ENCODE results near the gene EMP3.
"Not testable (repeated sequence)": the region's sequence is repeated elsewhere in the genome, so short reads cannot be mapped to it uniquely, and the experiment has no call there.

EMP3 gene

DNA sequence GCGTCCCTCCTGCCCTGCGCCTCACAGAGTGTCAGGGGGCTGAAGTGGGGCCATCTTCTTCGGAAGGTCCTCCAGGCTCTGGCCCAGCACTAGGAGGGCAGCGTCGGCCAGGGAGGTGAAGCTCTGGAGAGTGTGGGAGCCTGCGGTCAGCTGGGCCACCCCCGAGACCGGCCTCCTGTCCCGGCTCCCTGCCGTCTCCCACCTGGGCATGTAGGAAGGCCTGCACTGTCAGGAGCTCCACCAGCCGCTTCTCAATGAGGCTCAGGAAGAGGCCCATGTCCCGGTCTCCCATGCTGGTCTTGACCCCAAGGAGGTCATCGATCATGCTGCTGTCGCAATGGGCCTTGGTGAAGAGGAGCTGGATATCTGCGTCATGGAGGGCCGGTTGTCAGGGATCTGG lies 27.4 kb upstream of the EMP3 start:
- H3K4me3 ChIP-seq (ENCODE audit: low read depth, low read length), result no peak overlapping the region
- H3K9ac ChIP-seq (ENCODE audit: low read depth, low read length), result no peak overlapping the region
- H3K36me3 ChIP-seq (ENCODE audit: control insufficient read depth, insufficient read depth, low read length), result no peaks in the 10 kb centered on the region
- no peaks in the 10 kb centered on the region for H3K27me3 ChIP-seq (ENCODE audit: control insufficient read depth, insufficient read depth, low read length)
- H3K4me1 ChIP-seq (ENCODE audit: control insufficient read depth, insufficient read depth, low read length), result no peaks in the 10 kb centered on the region
- H3K9me3 ChIP-seq (ENCODE audit: control insufficient read depth, insufficient read depth, low read length), result no peaks in the 10 kb centered on the region

DNA sequence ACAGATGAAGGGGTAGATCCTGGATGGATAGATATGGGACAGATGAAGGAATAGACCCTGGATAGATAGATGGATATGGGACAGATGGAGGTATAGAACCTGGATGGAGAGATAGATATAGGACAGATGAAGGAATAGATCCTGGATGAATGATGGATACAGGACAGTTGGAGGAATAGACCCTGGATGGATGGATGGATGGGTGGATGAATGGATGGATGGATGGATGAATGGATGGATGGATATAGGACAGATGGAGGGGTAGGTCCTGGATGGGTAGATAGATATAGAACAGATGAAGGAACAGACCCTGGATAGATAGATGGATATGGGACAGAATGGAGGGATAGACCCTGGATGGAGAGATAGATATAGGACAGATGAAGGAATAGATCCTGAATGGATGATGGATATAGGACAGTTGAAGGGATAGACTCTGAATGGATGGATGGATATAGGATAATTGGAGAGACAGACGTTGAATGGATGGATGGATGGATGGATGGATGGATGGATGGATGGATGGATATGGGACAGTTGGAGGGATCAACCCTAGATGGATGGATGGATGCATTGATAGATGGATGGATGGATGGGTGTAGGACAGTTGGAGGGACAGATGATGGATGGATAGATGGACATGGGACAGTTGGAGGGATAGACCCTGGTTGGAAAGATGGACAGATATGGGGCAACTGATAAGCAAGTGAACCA lies 23.3 kb upstream of the EMP3 start:
- no peaks in the 10 kb centered on the region for H3K27me3 ChIP-seq (ENCODE audit: control insufficient read depth, insufficient read depth, low read length)

DNA sequence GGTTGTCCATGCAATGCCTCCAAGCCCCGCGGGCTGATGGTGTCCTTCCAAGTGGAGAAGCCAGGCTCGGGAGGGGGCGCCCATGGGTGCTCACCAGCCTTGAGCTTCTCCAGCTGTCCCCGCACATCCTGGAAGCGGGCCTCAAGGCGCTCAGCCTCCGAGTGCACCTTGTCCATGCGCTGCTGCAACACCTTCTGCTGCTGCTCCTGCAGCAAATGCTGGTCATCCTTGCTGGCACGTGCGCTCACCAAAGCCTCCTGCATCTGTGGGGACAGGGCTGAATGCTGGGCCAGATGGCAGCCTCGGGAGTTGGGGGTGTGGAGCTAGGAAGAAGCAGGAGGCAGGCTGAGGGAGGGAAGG lies 22.8 kb upstream of the EMP3 start:
- no peaks in the 10 kb centered on the region for H3K36me3 ChIP-seq (ENCODE audit: control insufficient read depth, insufficient read depth, low read length)
- H3K9me3 ChIP-seq (ENCODE audit: control insufficient read depth, insufficient read depth, low read length), result no peaks in the 10 kb centered on the region
- no peaks in the 10 kb centered on the region for H3K4me1 ChIP-seq (ENCODE audit: control insufficient read depth, insufficient read depth, low read length)

More for the DNA sequence above, 23.3 kb upstream of the EMP3 start:
- H3K9ac ChIP-seq (ENCODE audit: low read depth, low read length), result no peak overlapping the region
- H3K36me3 ChIP-seq (ENCODE audit: control insufficient read depth, insufficient read depth, low read length), result no peaks in the 10 kb centered on the region
- H3K4me3 ChIP-seq (ENCODE audit: low read depth, low read length), result no peak overlapping the region
- H3K4me1 ChIP-seq (ENCODE audit: control insufficient read depth, insufficient read depth, low read length), result no peaks in the 10 kb centered on the region
- no peaks in the 10 kb centered on the region for H3K9me3 ChIP-seq (ENCODE audit: control insufficient read depth, insufficient read depth, low read length)

DNA sequence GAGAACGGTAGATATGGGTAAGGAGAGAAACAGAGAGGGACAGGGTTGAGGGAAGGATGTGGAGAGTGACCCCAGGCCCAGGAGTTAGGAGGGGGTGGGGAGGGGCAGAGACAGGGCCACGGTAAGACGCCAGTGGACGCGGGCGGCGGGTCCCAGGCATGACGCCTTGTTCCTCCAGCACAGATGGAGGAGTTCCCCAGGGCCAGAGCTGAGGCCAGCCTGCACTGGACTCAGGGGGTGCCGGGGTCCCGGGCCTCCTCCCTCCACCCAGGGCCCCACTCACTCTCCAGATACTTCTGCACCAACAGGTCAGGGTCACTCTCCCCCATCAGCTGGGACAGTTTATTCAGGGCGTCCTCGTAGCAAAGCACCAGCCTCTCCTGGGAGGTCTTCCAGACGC lies 22.0 kb upstream of the EMP3 start:
- Histone ChIP-seq H3K9ac (ENCODE audit: low read depth, low read length) (no peak overlapping the region), H3K27me3 (ENCODE audit: control insufficient read depth, insufficient read depth, low read length) (no peaks in the 10 kb centered on the region), H3K36me3 (ENCODE audit: control insufficient read depth, insufficient read depth, low read length) (no peaks in the 10 kb centered on the region), H3K4me1 (ENCODE audit: control insufficient read depth, insufficient read depth, low read length) (no peaks in the 10 kb centered on the region), H3K4me3 (ENCODE audit: low read depth, low read length) (no peak overlapping the region), H3K9me3 (ENCODE audit: control insufficient read depth, insufficient read depth, low read length) (no peaks in the 10 kb centered on the region)

More for the DNA sequence above, 22.8 kb upstream of the EMP3 start:
- Histone ChIP-seq H3K4me3 (ENCODE audit: low read depth, low read length) (no peak overlapping the region), H3K9ac (ENCODE audit: low read depth, low read length) (no peak overlapping the region), H3K27me3 (ENCODE audit: control insufficient read depth, insufficient read depth, low read length) (no peaks in the 10 kb centered on the region)

DNA sequence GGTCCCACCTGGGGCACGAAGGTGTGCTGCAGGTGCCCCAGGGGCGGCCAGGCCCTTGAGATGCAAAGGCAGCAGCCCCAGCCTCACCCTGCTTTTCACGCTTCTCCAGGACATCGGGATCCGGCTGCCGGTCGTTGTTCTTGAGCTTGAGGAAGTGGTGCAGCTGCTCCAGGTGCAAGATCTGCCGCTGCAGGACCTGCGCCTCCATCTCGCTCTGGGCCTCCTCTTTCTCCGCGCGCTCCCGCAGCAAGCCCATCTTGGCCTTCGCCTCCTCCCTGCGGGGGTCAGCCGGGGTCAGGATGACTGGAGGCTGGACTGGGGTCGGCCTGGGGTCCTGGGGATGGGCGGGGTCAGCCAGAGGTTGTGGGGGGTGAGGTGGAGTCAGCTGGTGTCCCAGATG lies 21.5 kb upstream of the EMP3 start:
- Histone ChIP-seq H3K27me3 (ENCODE audit: control insufficient read depth, insufficient read depth, low read length) (no peaks in the 10 kb centered on the region), H3K4me3 (ENCODE audit: low read depth, low read length) (no peak overlapping the region), H3K4me1 (ENCODE audit: control insufficient read depth, insufficient read depth, low read length) (no peaks in the 10 kb centered on the region), H3K36me3 (ENCODE audit: control insufficient read depth, insufficient read depth, low read length) (no peaks in the 10 kb centered on the region), H3K9ac (ENCODE audit: low read depth, low read length) (no peak overlapping the region), H3K9me3 (ENCODE audit: control insufficient read depth, insufficient read depth, low read length) (no peaks in the 10 kb centered on the region)

DNA sequence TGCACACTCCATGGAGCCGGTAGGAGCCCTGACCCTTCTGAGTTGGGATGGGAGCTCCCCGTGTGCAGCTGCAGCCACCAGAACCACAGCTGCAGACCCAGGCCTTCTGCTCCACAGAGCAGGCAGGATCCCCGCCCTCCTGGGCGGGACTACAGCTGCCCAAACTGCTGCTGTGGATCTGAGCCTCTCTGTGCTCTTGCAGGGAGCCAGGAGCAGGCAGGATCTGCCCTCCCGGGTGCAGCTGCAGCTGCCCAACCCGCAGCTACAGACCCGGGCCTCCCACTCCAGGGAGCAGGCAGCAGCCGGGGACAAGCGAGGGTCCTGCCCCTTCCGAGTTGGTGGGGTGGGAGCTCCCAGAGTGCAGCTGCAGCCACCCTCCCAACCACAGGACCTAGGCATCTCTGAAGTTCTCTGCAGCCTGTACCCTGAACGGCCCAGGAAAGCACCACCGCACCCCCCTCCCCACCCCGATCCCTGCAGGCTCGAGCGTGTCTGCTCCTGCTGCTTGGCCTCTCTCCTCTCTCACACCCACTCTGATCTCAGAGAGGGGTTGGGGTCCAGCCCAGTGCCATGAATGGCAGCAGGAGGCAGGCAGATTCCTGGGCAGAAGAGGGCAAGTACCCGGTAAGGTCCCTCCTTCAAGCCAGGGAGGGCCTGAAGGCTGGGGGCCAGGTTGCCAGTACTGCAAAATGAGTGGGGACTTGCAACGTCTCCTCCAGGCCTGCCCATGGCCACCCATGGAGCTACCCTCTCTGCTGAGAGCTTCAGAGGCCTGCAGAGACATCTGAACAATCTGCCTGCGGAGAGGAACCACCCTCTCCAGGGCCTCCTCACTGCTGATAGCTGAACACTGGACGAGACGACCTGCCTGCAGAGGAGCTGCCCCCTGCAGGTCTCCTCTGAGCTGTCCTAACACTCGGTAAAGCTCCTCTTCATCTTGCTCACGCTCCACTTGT lies 16.4 kb upstream of the EMP3 start:
- no peaks in the 10 kb centered on the region for H3K27me3 ChIP-seq (ENCODE audit: control insufficient read depth, insufficient read depth, low read length)
- H3K4me1 ChIP-seq (ENCODE audit: control insufficient read depth, insufficient read depth, low read length), result no peaks in the 10 kb centered on the region
- no peak overlapping the region for H3K9ac ChIP-seq (ENCODE audit: low read depth, low read length)
- H3K9me3 ChIP-seq (ENCODE audit: control insufficient read depth, insufficient read depth, low read length), result no peaks in the 10 kb centered on the region
- no peaks in the 10 kb centered on the region for H3K36me3 ChIP-seq (ENCODE audit: control insufficient read depth, insufficient read depth, low read length)
- H3K4me3 ChIP-seq (ENCODE audit: low read depth, low read length), result no peak overlapping the region

DNA sequence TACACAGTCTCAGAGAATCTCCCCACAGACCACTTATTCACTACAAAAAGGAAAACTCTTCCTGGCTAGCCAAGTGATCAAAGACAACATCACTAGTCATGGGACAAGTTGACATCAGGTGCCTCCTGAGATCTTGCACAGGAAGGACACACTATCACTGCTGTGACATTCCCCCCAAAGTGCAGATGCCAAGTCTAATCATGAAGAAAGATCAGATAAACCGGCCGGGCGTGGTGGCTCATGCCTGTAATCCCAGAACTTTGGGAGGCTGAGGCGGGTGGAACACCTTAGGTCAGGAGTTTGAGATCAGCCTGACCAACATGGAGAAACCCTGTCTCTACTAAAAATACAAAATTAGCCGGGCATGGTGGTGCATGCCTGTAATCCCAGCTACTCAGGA lies 15.6 kb upstream of the EMP3 start:
- not testable (repeated sequence) for H3K36me3 ChIP-seq (ENCODE audit: control insufficient read depth, insufficient read depth, low read length); H3K27me3 ChIP-seq (ENCODE audit: control insufficient read depth, insufficient read depth, low read length); H3K9me3 ChIP-seq (ENCODE audit: control insufficient read depth, insufficient read depth, low read length); H3K9ac ChIP-seq (ENCODE audit: low read depth, low read length); H3K4me1 ChIP-seq (ENCODE audit: control insufficient read depth, insufficient read depth, low read length); H3K4me3 ChIP-seq (ENCODE audit: low read depth, low read length)

DNA sequence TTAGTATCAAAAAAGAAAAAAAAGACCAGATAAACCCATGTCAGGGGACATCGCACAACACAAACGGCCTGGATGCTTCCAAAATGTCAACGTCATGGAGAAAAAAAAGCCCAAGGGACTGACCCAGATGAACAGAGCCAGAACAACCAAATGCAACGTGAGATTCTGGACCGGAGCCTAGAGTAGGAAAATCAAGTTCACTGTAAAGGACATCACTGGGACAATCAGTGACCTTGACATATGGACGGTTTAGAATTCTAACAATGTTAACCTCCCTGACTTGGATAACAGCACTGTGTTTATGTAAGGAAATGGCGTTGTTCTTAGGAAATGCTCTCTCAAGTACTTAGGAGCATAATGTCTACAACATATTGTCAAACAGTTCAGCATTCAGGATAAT lies 15.1 kb upstream of the EMP3 start:
- Histone ChIP-seq H3K9me3 (ENCODE audit: control insufficient read depth, insufficient read depth, low read length) (no peaks in the 10 kb centered on the region), H3K27me3 (ENCODE audit: control insufficient read depth, insufficient read depth, low read length) (no peaks in the 10 kb centered on the region), H3K4me3 (ENCODE audit: low read depth, low read length) (no peak overlapping the region), H3K36me3 (ENCODE audit: control insufficient read depth, insufficient read depth, low read length) (no peaks in the 10 kb centered on the region), H3K4me1 (ENCODE audit: control insufficient read depth, insufficient read depth, low read length) (no peaks in the 10 kb centered on the region), H3K9ac (ENCODE audit: low read depth, low read length) (no peak overlapping the region)

DNA sequence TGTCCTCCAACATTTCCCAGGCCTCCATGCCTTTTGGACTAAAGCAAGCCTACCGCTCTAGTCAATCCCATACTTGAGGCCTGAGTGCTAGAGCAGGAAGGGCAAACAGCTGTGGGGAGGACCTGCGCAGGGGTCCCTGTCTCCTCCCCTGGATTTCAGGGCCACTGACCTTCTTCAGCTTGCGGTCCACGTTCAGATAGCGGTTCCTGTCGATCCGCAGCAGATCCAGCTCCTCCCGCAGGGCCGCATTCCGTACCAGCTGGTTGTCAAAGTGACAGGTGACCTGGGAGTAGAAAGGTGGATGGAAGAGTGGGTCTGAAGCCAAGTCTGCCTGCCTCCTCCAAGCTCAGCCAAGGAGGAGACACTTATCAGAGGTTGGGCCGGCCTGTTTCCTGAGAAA lies 14.0 kb upstream of the EMP3 start:
- no peaks in the 10 kb centered on the region for H3K36me3 ChIP-seq (ENCODE audit: control insufficient read depth, insufficient read depth, low read length)
- H3K4me3 ChIP-seq (ENCODE audit: low read depth, low read length), result no peak overlapping the region
- no peaks in the 10 kb centered on the region for H3K27me3 ChIP-seq (ENCODE audit: control insufficient read depth, insufficient read depth, low read length)
- no peaks in the 10 kb centered on the region for H3K9me3 ChIP-seq (ENCODE audit: control insufficient read depth, insufficient read depth, low read length)
- H3K4me1 ChIP-seq (ENCODE audit: control insufficient read depth, insufficient read depth, low read length), result no peaks in the 10 kb centered on the region
- H3K9ac ChIP-seq (ENCODE audit: low read depth, low read length), result no peak overlapping the region

DNA sequence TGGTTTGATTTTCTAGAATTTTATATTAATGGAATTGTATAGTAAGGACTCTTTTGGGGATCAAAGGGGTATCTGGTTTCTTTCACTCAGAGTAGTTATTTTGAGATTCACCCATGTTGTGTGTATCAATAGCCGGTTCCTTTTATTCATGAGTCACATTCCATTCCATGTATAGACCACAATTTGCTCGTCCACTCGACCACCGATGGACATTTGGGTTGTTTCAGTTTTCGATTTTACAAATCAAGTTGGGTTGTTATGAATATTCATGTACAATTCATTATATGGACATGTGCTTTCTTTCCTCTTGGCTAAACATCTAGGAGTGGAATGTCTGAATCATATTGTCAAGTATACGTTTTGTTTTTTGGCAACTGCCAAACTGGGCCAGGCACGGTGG lies 9.6 kb upstream of the EMP3 start:
- H3K27me3 ChIP-seq (ENCODE audit: control insufficient read depth, insufficient read depth, low read length), result no peaks in the 10 kb centered on the region
- no peak overlapping the region for H3K9ac ChIP-seq (ENCODE audit: low read depth, low read length)
- no peak overlapping the region for H3K4me3 ChIP-seq (ENCODE audit: low read depth, low read length)
- H3K9me3 ChIP-seq (ENCODE audit: control insufficient read depth, insufficient read depth, low read length), result no peaks in the 10 kb centered on the region
- H3K4me1 ChIP-seq (ENCODE audit: control insufficient read depth, insufficient read depth, low read length), result peaks cover 5% of the 10 kb centered on the region
- H3K36me3 ChIP-seq (ENCODE audit: control insufficient read depth, insufficient read depth, low read length), result no peaks in the 10 kb centered on the region

DNA sequence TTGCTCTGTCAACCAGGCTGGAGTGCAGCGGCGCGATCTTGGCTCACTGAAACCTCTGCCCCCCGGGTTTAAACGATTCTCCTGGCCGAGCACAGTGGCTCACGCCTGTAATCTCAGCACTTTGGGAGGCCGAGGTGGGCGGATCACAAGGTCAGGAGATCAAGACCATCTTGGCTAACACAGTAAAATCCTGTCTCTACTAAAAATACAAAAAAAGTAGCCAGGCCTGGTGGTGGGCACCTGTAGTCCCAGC lies 7.7 kb upstream of the EMP3 start:
- H3K4me1 ChIP-seq (ENCODE audit: control insufficient read depth, insufficient read depth, low read length); H3K9me3 ChIP-seq (ENCODE audit: control insufficient read depth, insufficient read depth, low read length); H3K4me3 ChIP-seq (ENCODE audit: low read depth, low read length); H3K9ac ChIP-seq (ENCODE audit: low read depth, low read length); H3K27me3 ChIP-seq (ENCODE audit: control insufficient read depth, insufficient read depth, low read length); H3K36me3 ChIP-seq (ENCODE audit: control insufficient read depth, insufficient read depth, low read length): not testable (repeated sequence)

DNA sequence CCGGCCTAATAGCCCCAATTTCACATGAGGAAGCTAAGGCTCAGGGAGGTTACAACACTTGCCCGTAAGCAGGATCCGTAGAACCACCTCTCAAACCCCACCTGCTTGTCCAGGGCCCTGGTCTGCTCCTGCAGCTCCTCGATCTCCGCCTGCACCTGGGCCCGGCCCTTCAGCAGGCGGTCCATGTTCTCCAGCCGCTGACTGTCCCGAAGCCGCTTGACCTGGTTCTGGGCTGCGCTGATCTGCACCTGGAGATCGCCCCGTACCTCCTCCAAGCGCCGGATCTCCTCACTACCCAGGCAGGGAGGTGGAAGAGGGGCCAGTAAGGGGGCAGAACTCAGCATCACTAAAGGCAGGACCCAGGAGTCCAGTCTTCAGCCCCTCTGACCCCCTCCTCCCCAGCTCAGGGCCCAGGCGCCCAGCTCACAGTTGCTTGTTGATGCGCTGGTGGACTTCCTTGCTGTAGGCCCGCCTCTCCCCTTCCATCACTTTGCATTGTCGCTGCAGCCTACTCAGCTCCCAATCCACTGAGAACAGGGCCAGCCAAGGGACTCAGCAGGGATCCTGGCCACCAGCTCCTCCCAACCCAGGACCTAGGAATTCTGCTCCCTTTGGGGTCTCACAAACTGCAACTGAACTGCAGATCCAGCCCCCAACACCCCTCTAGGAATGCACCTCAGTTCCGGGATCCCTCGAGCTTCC lies 6.9 kb upstream of the EMP3 start:
- H3K27me3 ChIP-seq (ENCODE audit: control insufficient read depth, insufficient read depth, low read length), result peaks cover 6% of the 10 kb centered on the region
- no peaks in the 10 kb centered on the region for H3K9me3 ChIP-seq (ENCODE audit: control insufficient read depth, insufficient read depth, low read length)
- H3K4me1 ChIP-seq (ENCODE audit: control insufficient read depth, insufficient read depth, low read length), result peaks cover 5% of the 10 kb centered on the region
- H3K9ac ChIP-seq (ENCODE audit: low read depth, low read length), result no peak overlapping the region
- no peaks in the 10 kb centered on the region for H3K36me3 ChIP-seq (ENCODE audit: control insufficient read depth, insufficient read depth, low read length)
- no peak overlapping the region for H3K4me3 ChIP-seq (ENCODE audit: low read depth, low read length)
